Hepatocyte (in vitro differentiated cells): Measurements from ENCODE around the gene TOR4A. TPM values are rescaled to one million over a fixed set of nuclear protein-coding genes. Genes with fewer than 3 reads are reported as not detected.
A peak's percentile ranks its signal among the peaks of the same experiment; 100 is the strongest.

Experiments used
- DNase-seq: peaks from one replicate; pipeline ENCODE4 v3.0.0-alpha.2; 2016; ENCODE audit warnings: low spot score
- H2AFZ ChIP-seq: fragments of 200-600 bp; sonication (generic); 2 replicates; pipeline ENCODE4 v1.6.0; 2016; ENCODE audit warnings: antibody characterized with exemption, mild to moderate bottlenecking
- H3K27ac ChIP-seq: fragments of 200-600 bp; sonication (generic); 2 replicates; pipeline ENCODE4 v1.5.1; 2016; ENCODE audit warnings: mild to moderate bottlenecking
- H3K27me3 ChIP-seq: fragments of 200-600 bp; sonication (generic); 2 replicates; pipeline ENCODE4 v1.6.1; 2016
- H3K36me3 ChIP-seq: fragments of 200-600 bp; sonication (generic); replicated peaks from 2 replicates; pipeline ENCODE4 v1.5.1; 2016; ENCODE audit warnings: low read depth; ENCODE audit not compliant: insufficient read depth
- H3K4me1 ChIP-seq: fragments of 200-600 bp; sonication (generic); 2 replicates; pipeline ENCODE4 v1.5.1; 2016; ENCODE audit warnings: mild to moderate bottlenecking, moderate library complexity; ENCODE audit not compliant: insufficient read depth
- H3K4me2 ChIP-seq: fragments of 200-600 bp; sonication (generic); 2 replicates; pipeline ENCODE4 v1.6.0; 2016
- H3K4me3 ChIP-seq: fragments of 200-600 bp; sonication (generic); 2 replicates; pipeline ENCODE4 v1.5.1; 2016; ENCODE audit warnings: mild to moderate bottlenecking
- H3K79me2 ChIP-seq: fragments of 200-600 bp; sonication (generic); 2 replicates; pipeline ENCODE4 v1.6.0; 2017; ENCODE audit warnings: mild to moderate bottlenecking
- H3K9me2 ChIP-seq: fragments of 200-600 bp; sonication (generic); replicated peaks from 2 replicates; pipeline ENCODE4 v1.6.0; 2017; ENCODE audit warnings: mild to moderate bottlenecking; ENCODE audit not compliant: insufficient read depth
- H3K9me3 ChIP-seq: fragments of 200-600 bp; sonication (generic); 2 replicates; pipeline ENCODE4 v1.5.1; 2016; ENCODE audit warnings: low read depth, mild to moderate bottlenecking
- H4K20me1 ChIP-seq: fragments of 200-600 bp; sonication (generic); 2 replicates; pipeline ENCODE4 v1.6.0; 2016; ENCODE audit warnings: mild to moderate bottlenecking; ENCODE audit not compliant: insufficient read depth, poor library complexity, severe bottlenecking
- EZH2 ChIP-seq: fragments of 200-600 bp; sonication (generic); IDR thresholded peaks from 2 replicates; pipeline ENCODE4 v1.6.1; 2016; ENCODE audit warnings: antibody characterized with exemption, mild to moderate bottlenecking, borderline replicate concordance
- EZH2phosphoT487 ChIP-seq: fragments of 200-600 bp; sonication (generic); IDR thresholded peaks from one replicate; pipeline ENCODE4 v1.6.1; 2018; ENCODE audit warnings: antibody characterized with exemption, mild to moderate bottlenecking, low read depth, moderate library complexity; ENCODE audit not compliant: unreplicated experiment, severe bottlenecking
- WGBS: methylation state at CpG from one replicate; pipeline ENCODE4 v1.1.6; 2016; ENCODE audit warnings: low lambda C conversion rate; ENCODE audit errors: missing lambda C conversion rate; 5-methylcytosine and 5-hydroxymethylcytosine counted together
- polyA plus RNA-seq: library from polyadenylated mRNA; unstranded; fragments of >200 nt; fragmentation: Nextera tagmentation; extraction: Ambion mirVana; gene quantifications from 2 replicates; pipeline ENCODE4 v1.2.1, GENCODE V29; 2016
- total RNA-seq: library from RNA; depleted of rRNA; stranded (reverse); fragments of >200 nt; gene quantifications from 2 replicates; pipeline ENCODE4 v1.2.3, GENCODE V29; 2014
- TF ChIP-seq, protein P1 (sequence below): fragments of 200-600 bp; sonication (generic); IDR thresholded peaks from 2 replicates; pipeline ENCODE4 v1.5.1; 2016; ENCODE audit warnings: antibody characterized with exemption, mild to moderate bottlenecking; ENCODE audit not compliant: poor library complexity

TOR4A gene
- total and polyA plus RNA-seq, 2 experiments from 2014 or later: 8.0 to 14.4 TPM

DNA sequence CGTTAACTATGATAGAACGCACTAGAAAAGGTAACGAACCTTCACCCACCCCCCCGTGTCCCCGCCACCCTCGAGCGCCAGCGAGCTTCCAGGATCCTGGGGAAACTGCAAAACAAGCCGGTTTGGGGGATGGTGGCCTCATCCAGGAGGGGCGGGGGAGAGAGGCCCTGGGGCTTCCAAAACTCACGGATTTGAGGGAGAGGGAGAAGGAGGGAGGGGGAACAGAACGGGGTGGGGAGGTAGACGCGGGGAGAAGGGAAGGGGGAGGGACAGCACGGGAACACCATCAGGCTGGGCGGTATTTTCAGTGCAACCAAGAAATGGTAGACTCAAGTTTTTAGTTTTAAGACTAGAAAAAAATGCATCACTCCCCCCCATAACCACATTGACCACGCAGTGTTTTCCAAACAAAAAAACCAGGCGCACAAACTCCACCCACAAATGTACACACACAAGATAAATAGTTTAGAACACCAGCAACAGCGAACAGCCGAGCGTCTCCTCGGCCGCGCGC, 23.1 kb downstream of the TOR4A start:
- H4K20me1 ChIP-seq: peaks cover 3% of the 10 kb centered on the region
- no peaks in the 10 kb centered on the region for H3K36me3 ChIP-seq
- no peaks in the 10 kb centered on the region for H3K9me3 ChIP-seq
- H3K4me2 ChIP-seq: peak overlapping the region; percentile 90
- peaks cover 9% of the 10 kb centered on the region for H3K79me2 ChIP-seq
- H3K27me3 ChIP-seq: no peaks in the 10 kb centered on the region
- H3K4me3 ChIP-seq: peak overlapping the region; percentile 68
- WGBS: 2% methylated on average over 21 of the region's 25 CpGs
- TF ChIP-seq EZH2phosphoT487: no peak
- TF ChIP-seq, protein P1, sequence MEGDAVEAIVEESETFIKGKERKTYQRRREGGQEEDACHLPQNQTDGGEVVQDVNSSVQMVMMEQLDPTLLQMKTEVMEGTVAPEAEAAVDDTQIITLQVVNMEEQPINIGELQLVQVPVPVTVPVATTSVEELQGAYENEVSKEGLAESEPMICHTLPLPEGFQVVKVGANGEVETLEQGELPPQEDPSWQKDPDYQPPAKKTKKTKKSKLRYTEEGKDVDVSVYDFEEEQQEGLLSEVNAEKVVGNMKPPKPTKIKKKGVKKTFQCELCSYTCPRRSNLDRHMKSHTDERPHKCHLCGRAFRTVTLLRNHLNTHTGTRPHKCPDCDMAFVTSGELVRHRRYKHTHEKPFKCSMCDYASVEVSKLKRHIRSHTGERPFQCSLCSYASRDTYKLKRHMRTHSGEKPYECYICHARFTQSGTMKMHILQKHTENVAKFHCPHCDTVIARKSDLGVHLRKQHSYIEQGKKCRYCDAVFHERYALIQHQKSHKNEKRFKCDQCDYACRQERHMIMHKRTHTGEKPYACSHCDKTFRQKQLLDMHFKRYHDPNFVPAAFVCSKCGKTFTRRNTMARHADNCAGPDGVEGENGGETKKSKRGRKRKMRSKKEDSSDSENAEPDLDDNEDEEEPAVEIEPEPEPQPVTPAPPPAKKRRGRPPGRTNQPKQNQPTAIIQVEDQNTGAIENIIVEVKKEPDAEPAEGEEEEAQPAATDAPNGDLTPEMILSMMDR: no peak
- TF ChIP-seq EZH2: no peak
- H3K27ac ChIP-seq: peak overlapping the region; percentile 15
- H3K9me2 ChIP-seq: no peaks in the 10 kb centered on the region
- peaks cover 52% of the 10 kb centered on the region for H3K4me1 ChIP-seq
- peak; percentile 47 for DNase-seq
- peak overlapping the region; percentile 57 for H2AFZ ChIP-seq

DNA sequence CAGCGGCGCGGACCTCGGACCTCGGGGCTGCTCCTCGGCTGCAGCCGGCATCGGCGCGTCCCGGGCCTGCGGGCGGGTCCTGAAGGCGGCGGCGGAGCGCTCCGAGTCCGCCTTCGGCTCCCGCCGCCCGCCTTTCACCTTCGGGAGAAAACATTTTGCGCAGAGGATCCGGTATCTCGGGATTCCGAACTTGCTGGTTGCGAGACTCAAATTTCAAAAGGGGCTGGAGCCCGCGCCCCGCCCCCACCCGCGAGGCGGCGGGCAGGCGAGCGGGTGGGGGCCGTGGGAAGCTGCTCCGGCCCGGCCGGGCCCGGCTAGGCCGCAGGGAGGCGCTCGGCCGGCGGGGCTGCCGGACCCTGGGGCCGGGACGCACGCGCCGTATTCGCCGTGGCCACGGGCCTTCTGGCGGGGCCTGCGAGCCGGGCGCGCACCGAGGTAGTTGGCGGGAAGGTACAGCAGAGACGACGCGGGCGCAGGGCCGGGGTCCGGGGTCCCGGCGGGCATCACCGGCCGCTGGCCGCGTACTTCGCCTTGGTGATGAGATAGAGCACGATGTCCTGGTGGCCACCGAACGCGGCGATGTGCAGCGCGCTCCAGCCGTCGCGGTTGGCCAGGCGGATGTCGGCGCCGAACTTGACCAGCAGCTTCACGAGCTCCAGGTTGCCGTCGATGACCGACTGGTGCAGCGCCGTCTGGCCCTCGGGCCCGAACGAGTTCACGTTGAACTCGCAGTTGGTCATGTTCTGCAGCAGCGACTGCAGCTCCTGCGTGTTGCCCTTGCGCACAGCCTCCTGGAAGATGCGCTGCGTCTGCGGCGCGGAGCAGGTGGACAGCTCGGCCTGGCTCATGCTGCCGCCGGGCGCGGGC, 23.8 kb downstream of the TOR4A start:
- H3K4me2 ChIP-seq: peak overlapping the region; percentile 90
- H3K4me1 ChIP-seq: peaks cover 49% of the 10 kb centered on the region
- DNase-seq: peak; percentile 83
- H3K36me3 ChIP-seq: no peaks in the 10 kb centered on the region
- H3K79me2 ChIP-seq: peaks cover 9% of the 10 kb centered on the region
- peak overlapping the region; percentile 20 for H3K27ac ChIP-seq
- TF ChIP-seq, protein P1: peak; percentile 21
- no peak for TF ChIP-seq EZH2phosphoT487
- 1% methylated on average over 69 of the region's 115 CpGs for WGBS
- no peaks in the 10 kb centered on the region for H3K27me3 ChIP-seq
- peak overlapping the region; percentile 57 for H2AFZ ChIP-seq
- H3K9me2 ChIP-seq: no peaks in the 10 kb centered on the region
- H3K4me3 ChIP-seq: peak overlapping the region; percentile 68
- H4K20me1 ChIP-seq: peaks cover 3% of the 10 kb centered on the region
- H3K9me3 ChIP-seq: no peaks in the 10 kb centered on the region

DNA sequence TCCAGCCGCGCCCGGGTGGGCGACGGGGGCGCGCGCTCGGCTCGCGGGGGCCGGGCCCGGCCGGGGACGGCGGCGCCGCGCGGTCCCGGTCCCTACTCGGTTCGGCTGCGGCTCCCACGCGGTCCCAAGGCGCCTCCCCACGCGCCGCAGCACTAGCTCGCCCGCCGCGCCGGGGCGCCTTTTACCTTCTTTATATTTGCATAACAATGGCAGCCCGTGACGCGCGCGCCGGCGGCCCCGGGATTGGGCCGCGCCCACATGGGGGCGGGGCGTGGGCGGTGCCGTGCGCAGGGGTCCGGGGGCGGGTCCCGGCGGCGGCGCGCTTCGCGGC, 24.6 kb downstream of the TOR4A start, which contains the start of gene NRARP:
TSS of gene NRARP (minus strand) at position 154 of the 331 bp plus-strand sequence. CDS start 343 bp downstream, outside the sequence.
- H3K4me3 ChIP-seq: peak within 1 kb of the TSS; percentile 68
- peak; percentile 96 for DNase-seq
- H3K27me3 ChIP-seq: no peaks in the 10 kb centered on the region
- H3K27ac ChIP-seq: peak within 1 kb of the TSS; percentile 79
- H4K20me1 ChIP-seq: peaks cover 3% of the 10 kb centered on the region
- no CpG with 5 or more reads among the region's 60 CpGs for WGBS
- no peaks in the 10 kb centered on the region for H3K9me3 ChIP-seq
- no peaks in the 10 kb centered on the region for H3K9me2 ChIP-seq
- peak within 1 kb of the TSS; percentile 98 for H3K4me2 ChIP-seq
- TF ChIP-seq EZH2phosphoT487 (no peak), EZH2 (no peak)
- TF ChIP-seq, protein P1: no peak
- H3K4me1 ChIP-seq: peaks cover 41% of the 10 kb centered on the region
- H3K36me3 ChIP-seq: no peaks in the 10 kb centered on the region
- peaks cover 9% of the 10 kb centered on the region for H3K79me2 ChIP-seq
- peak within 1 kb of the TSS; percentile 73 for H2AFZ ChIP-seq
